Middle frontal gyrus (tissue), 1 donor: ENCODE results near the gene OIP5.
"Not testable (repeated sequence)": the region's sequence is repeated elsewhere in the genome, so short reads cannot be mapped to it uniquely, and the experiment has no call there.

ENCODE experiments used
- DNase-seq: peaks from one replicate; pipeline ENCODE4 v3.0.0-alpha.2; 2015; ENCODE audit warnings: low spot score; ENCODE audit errors: extremely low spot score

OIP5 gene

DNA sequence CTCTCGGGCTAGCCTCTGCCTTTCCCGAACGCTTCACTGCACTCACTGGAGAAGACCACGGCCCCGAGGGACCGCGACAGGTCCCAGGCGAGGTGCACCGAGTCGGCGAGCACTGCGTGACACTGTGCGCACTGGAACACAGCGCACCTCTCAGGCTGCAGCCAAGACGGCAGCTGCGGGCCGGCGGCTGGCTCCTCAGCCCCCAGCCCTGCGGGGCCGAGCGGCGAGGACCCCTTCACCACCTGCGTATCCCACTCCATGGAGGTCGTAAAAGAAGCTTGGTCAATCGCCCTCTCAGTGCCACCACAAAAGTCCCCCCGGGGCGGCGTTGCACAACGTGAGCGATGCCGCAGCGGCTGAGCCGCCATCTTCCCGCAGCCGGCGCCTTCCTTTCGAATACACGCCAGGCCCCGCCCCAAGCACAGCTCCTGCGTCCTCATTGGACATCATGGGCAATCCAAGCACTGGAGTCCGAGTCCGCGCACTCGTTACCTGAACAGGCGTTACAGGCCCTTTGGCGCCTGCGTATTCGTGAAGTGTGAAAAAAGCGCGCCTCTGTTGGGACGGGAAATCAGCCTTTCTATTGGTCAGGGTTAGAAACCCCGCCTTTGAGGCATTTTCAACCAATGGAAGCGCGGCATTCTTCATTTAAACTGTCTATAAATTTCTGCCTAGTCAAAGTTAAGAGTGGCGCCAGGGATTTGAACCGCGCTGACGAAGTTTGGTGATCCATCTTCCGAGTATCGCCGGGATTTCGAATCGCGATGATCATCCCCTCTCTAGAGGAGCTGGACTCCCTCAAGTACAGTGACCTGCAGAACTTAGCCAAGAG, at the start of gene OIP5, which contains the start of gene NUSAP1:
OIP5 (minus strand) TSS at position 398 of the 832 bp plus-strand sequence; CDS start at position 368, 30 bp downstream.
NUSAP1 (plus strand) TSS at position 688 of the 832 bp plus-strand sequence; CDS start at position 765, 77 bp downstream.
- peak; percentile 90 for DNase-seq

DNA sequence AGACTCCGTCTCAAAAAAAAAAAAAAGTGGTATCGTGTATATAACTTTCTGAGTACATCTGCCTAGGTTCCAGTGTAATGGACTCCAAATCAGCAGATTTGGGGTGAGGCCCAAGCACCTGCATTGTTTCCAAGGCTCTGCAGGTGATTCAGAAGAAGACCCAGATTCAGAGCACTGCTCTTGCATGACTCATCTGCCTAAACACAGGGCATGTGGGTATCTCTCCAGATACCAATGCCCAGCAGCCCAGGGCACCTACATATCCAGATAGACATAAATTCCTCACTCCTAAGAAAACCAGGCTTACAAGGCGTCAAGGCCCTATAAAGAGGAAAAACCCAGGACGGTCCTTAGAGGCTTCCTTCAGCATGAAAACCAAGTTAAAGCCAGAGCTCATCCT, 45.6 kb upstream of the OIP5 start:
- DNase-seq = no peak

GRCh38 chr15:41367418-41367817, 35.0 kb upstream of the OIP5 start:
- no peak for DNase-seq

DNA sequence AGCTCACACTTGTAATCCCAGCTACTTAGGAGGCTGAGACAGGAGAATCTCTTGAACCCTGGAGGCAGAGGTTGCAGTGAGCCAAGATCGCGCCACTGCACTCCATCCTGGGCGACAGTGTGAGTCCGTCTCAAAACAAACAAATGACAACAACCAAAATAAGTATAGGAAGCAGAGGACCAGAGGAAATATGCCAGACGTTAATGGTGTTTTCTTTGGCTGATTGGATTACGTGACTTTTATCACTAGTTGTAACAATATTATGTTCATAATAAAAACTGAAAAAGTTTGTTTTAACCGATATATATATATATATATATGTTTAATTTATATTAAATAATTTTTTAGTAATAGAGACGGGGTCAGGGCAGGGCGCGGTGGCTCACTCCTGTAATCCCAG, 22.0 kb upstream of the OIP5 start:
- DNase-seq = no peak

DNA sequence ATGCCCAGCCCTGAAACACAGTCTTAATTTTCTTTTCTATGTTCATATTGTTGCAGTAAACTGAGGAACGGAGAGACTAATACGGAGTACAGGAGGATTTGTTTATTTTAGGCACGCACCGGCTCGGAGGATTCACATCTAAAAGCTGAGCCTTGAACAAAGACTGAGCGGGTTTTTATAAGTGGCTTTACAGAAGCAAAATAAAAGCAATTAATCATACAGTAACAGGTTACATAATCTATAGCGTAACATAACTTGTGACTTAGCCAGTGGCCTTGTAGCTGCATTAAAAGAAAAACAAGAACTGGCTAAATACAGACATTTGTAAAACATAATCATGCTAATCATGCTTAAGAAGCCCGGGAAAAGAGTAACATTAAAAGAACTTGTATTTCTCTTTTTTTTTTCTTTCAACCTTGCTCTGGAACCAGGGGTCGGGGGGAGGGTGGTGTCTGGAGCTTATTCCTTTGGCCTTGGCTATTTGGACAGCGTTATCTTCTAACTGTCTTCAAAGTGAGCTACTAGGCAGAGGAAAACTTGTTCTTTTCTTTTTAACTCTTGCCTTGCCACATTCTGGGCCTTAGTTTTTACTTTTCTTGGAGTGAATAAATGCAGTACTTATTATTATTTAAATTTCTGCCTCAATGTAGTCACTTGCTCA, 17.8 kb upstream of the OIP5 start:
- DNase-seq = no peak

DNA sequence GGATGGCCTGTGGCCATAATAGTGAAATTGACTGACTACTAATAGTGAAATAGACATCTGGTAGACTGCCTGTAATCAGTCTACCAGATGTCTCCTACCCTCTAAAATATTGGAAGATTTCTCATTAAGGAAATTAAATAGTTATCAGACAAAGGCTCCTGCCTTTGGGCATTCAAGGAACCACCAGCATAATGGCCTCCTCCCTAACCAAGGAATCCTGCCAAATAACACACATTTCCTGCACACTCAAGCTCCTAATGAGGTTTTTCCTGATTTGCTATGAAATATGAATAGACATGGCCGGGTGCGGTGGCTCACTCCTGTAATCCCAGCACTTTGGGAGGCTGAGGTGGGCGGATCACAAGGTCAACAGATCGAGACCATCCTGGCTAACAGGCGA, 14.8 kb upstream of the OIP5 start:
- DNase-seq = no peak

DNA sequence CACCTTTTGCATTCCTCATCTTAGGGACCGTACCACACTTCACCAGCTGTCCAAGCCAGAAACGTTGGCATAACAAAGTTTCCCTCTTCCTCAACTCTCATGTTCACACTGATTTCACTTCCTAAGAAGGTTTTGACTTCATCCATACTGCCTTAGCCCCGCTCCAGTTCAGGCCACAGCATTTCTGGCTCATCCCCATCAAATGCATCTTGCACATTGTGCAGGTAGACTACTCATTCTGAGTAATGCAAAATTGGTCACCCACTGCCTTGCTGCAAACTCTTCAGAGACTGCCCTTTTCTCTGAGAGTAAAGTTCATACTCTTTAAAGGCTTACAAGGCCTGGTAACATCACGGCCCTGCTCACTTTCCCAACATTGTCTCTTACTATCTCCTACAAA, 9.1 kb upstream of the OIP5 start:
- DNase-seq = no peak

GRCh38 chr15:41340189-41340695, 7.9 kb upstream of the OIP5 start:
- no peak for DNase-seq

DNA sequence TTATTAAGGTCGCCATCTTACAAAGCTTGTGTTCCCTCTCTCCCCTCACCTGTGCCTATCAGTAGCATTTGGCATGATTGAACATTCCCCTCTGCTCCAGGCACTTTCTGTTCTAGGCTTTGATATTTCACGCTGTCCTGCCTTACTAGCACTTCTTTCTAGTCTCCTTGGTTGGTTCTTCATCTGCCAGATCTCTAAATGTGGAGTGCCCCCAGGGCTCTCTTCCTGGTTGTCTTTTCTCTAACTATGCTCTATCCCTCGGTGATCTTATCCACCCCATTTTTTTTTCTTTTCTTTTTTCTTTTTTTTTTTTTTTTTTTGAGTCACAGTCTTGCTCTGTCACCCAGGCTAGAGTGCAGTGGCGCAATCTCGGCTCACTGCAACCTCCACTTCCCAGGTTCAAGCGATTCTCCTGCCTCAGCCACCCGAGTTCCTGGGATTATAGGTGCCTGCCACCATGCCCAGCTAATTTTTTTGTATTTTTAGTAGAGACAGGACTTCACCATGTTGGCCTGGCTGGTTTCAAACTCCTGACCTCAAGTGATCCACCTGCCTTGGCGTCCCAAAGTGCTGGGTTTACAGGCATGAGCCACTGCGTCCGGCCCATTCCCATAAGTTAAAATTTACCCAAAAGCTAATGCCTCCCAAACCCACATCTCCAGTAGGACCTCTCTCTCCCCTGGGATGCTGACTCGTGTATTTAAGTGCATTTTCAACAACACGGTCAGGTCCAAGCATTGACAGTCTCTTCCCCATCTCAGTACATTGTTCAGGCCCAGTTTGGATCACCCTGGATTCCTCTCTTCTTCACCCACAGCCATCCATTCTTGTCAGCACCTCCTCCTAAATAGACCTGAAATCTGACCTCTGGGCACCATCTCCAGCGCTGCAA, 5.5 kb upstream of the OIP5 start:
- DNase-seq = no peak

GRCh38 chr15:41337047-41337446, 4.7 kb upstream of the OIP5 start:
- no peak for DNase-seq

- no peak for DNase-seq
Measured at GRCh38 chr15:41336549-41336948, 4.2 kb upstream of the OIP5 start.

DNA sequence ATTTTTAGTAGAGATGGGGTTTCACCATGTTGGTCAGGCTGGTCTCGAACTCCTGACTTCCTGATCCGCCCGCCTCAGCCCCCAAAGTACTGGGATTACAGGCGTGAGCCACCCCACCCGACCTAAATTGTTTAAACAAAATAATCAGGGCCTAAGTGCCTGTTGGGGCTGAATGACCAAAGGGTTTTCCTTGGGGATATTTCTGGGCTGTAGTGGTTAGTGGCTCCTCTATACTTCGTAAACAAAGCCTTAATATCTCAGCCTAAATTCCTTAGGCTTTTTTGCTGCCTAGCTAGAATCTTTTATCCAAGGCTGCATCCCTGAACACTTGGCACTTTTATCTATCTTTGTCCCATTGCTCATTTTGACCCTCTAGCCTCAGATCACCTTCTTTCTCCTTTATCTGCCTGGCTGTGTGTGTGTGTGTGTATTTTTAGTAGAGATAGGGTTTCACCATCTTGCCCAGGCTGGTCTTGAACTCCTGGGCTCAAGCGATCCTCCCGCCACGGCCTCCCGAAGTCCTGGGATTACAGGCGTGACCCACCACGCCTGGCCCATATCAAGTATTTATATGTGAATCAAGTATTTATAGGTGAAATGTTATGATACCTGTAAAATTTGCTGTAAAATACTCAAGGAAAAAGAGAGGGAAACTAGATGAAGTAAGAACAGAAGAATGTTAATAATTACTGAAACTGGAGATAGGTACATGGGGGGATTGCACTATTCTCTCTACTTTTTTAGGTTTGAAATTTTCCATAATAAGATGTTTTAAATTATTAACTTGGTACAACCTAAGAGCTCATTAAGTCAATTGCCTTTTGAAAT, 2.1 kb upstream of the OIP5 start:
- DNase-seq = no peak

DNA sequence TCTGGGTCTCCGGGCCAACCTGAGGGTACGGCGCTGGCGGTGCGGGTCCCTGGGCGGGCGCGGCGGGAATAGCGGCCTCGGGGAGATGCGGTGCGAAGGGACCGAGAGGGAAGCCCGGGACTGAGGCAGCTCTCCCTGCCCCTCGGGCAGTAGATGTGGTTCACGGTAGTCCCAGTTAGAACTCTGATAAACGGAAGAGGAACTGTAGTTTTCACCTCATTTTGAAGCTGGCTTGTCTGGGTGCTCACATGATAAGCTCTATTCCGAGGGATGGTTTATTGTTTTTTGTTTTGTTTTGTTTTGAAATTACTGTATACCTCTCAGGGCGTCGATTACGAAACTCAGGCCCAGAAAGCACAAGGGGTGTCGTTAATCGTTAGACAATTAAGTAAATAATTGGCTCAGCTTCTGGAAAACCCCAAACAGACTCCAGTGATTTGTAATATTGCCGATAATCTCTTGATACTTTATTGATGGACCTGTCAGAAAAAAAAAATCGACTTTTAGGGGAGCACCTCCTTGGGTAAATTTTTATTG, 703 bp upstream of the OIP5 start:
- no peak for DNase-seq

DNA sequence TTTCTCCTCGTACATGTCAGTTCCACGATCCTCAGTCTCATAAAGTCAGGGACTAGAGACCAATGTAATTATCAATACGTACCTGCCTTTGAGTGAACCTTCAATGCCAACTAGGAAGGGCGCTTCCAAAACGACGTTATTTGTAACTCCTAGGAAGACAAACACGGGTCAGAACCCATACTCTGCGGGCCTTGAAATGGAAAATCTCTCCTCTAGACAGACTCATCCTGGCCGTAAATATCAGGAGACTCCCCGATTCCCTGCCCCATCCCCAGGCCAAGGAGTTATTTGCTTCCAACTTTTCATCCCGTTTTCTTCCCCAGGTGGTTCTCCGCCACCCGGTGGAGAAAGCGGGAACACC, 578 bp downstream of the OIP5 start:
- DNase-seq = no peak

GRCh38 chr15:41331281-41331680, 1.1 kb downstream of the OIP5 start:
- no peak for DNase-seq

- DNase-seq = no peak
Measured at GRCh38 chr15:41323611-41324010, 8.8 kb downstream of the OIP5 start.

- DNase-seq = not testable (repeated sequence)
Measured at GRCh38 chr15:41320805-41321330, 11.5 kb downstream of the OIP5 start.

- no peak for DNase-seq
Measured at GRCh38 chr15:41309226-41309905, 23.0 kb downstream of the OIP5 start.

- DNase-seq = no peak
Measured at GRCh38 chr15:41307679-41308078, 24.7 kb downstream of the OIP5 start.
